Mesodermal cell (in vitro differentiated cells): ENCODE results near the gene DHX34.

Experiments
- H3K27ac ChIP-seq: 2 replicates; pipeline ENCODE4 v1.7.0; 2013; ENCODE audit warnings: mild to moderate bottlenecking, low read depth, low read length, moderate library complexity; ENCODE audit not compliant: severe bottlenecking
- H3K36me3 ChIP-seq: 2 replicates; pipeline ENCODE4 v1.7.1; 2013; ENCODE audit warnings: mild to moderate bottlenecking, low read length, moderate library complexity; ENCODE audit not compliant: control insufficient read depth, insufficient read depth
- H3K4me1 ChIP-seq: one replicate; pipeline ENCODE4 v1.7.1; 2013; ENCODE audit warnings: mild to moderate bottlenecking, low read length; ENCODE audit not compliant: insufficient read depth, control insufficient read depth, poor library complexity, severe bottlenecking
- H3K4me3 ChIP-seq: 2 replicates; pipeline ENCODE4 v1.7.0; 2013; ENCODE audit warnings: low read length, control low read depth, mild to moderate bottlenecking; ENCODE audit not compliant: insufficient read depth, poor library complexity, severe bottlenecking; ENCODE audit errors: extremely low read depth
- H3K9me3 ChIP-seq: 2 replicates; pipeline ENCODE4 v1.7.1; 2013; ENCODE audit warnings: mild to moderate bottlenecking, low read length, moderate library complexity; ENCODE audit not compliant: control insufficient read depth
- WGBS, 2 experiments: methylation state at CpG; one replicate each; pipeline ENCODE4 v1.1.5; 2013; ENCODE audit warnings: missing lambda C conversion rate in 2 of 2; ENCODE audit not compliant: insufficient coverage in 2 of 2; 5-methylcytosine and 5-hydroxymethylcytosine counted together

DHX34 gene

DNA sequence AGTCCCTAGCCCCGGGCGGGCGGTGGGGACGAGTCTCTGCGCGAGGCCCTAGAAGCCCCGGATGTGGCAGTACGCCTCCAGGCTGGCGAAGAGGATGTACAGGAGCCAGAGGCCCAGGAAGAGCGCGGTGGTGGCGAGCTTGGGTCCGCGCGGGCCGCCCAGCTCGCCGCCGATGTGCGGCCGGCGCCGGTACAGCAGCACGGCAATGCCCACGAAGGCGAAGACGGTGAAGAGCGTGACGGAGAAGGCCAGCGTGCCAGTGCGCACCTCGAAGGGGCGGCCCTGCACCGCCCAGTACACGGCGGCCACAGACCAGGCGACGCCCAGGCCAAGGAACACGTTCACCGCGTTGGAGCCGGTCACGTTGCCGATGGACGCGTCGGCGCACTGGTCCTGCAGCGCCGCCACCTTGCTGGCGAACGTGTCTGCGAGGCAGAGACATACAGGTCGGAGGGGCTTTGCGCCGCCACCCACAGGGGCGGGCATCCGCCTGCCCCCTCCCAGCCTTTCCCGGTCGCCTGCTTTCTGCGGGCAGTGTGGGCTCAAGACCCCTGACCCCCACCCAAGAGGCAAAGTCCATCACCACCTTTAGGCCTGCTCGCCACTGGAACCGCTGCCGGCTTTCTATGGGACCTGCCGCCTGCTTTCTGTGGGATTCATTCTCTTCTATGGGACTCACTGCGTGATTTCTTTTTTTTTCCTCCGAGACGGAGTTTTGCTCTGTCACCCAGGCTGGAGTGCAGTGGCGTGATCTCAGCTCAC lies 81.1 kb downstream of the DHX34 start:
- Histone ChIP-seq H3K4me3 (peak overlapping the region; percentile 5), H3K4me1 (peaks cover 15% of the 10 kb centered on the region), H3K27ac (no peak overlapping the region), H3K36me3 (no peaks in the 10 kb centered on the region), H3K9me3 (no peaks in the 10 kb centered on the region)
- 17 to 21% methylated on average over 55 to 69 of the region's 69 CpGs for WGBS, 2 experiments

DNA sequence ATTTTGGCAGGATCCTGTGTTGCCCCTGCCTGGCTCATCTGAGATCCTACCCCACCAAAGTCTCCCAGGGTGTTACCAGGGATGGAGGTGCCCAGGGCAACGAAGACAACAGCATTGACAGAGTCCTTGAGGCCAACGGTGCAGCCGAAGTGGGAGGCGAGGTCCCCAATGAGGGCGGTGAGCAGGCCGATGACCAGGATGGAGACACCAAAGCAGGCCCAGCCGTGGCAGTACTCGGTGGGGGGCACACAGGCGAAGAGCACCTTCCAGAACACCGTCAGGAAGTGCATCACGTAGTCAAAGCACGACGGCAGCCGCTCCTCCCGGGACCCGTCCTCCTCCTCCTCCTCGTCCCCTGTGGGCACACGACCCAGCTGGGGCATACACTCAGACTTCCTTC lies 83.0 kb downstream of the DHX34 start:
- 92 to 94% methylated on average over 18 of the region's 18 CpGs for WGBS, 2 experiments
- Histone ChIP-seq H3K27ac (no peak overlapping the region), H3K9me3 (no peaks in the 10 kb centered on the region), H3K4me3 (no peak overlapping the region), H3K36me3 (no peaks in the 10 kb centered on the region), H3K4me1 (peaks cover 15% of the 10 kb centered on the region)
